Measurements from ENCODE around the gene ZC3H12C. TPM values are rescaled to one million over a fixed set of nuclear protein-coding genes. Genes with fewer than 3 reads are reported as not detected.

Gene ZC3H12C
- total and polyA plus RNA-seq, 2 of the 4 experiments (the other 2 are of a cell fraction) = 4.2 to 15.8 TPM

- Histone ChIP-seq H3K18ac (ENCODE audit: low read depth, low read length) (no peak overlapping the region), H4K20me1 (ENCODE audit: insufficient read depth, low read length) (no peaks in the 10 kb centered on the region; the same call in 1 of the 2 replicates), H3K36me3 (ENCODE audit: control insufficient read depth, insufficient read depth, low read length) (peaks cover 9% of the 10 kb centered on the region), H3K27ac (ENCODE audit: insufficient read depth, low read length) (no peak overlapping the region), H2BK5ac (ENCODE audit: low read depth, low read length, poor library complexity, severe bottlenecking) (no peak overlapping the region), H2BK20ac (ENCODE audit: low read depth, low read length) (no peak overlapping the region), H3K9ac (ENCODE audit: low read depth, low read length) (no peak overlapping the region), H3K23ac (ENCODE audit: low read depth, low read length) (no peak overlapping the region), H2BK120ac (ENCODE audit: low read depth, low read length) (no peak overlapping the region), H3K4me1 (ENCODE audit: control insufficient read depth, insufficient read depth, low read length) (peaks cover 5% of the 10 kb centered on the region), H3K9me3 (ENCODE audit: control insufficient read depth, insufficient read depth, low read length) (no peaks in the 10 kb centered on the region), H2BK15ac (ENCODE audit: low read depth, low read length) (no peak overlapping the region), H3K14ac (replicated peaks; ENCODE audit: low read depth, low read length) (no peak overlapping the region), H3K4ac (ENCODE audit: low read depth, low read length) (no peak overlapping the region), H3K27me3 (ENCODE audit: control insufficient read depth, insufficient read depth, low read length) (no peaks in the 10 kb centered on the region), H2AK5ac (ENCODE audit: low read depth, low read length) (no peak overlapping the region), H2AK9ac (replicated peaks; ENCODE audit: low read depth, low read length, poor library complexity) (no peak overlapping the region), H4K5ac (ENCODE audit: low read depth, low read length) (no peak overlapping the region), H4K91ac (ENCODE audit: insufficient read depth, low read depth, low read length) (no peak overlapping the region), H3K79me1 (ENCODE audit: low read depth in 1 of 2, low read length in 2 of 2) (peaks cover 10 to 32% of the 10 kb centered on the region in 2 experiments), H3K56ac (ENCODE audit: extremely low read depth, insufficient read depth, low read length) (no peak overlapping the region), H3K4me3 (ENCODE audit: insufficient read depth, low read depth, low read length) (no peak overlapping the region), H3K4me2 (ENCODE audit: low read depth, low read length) (no peak overlapping the region), H2AFZ (replicated peaks; ENCODE audit: low read length, poor library complexity) (no peak overlapping the region), H3K9me1 (ENCODE audit: insufficient read depth, low read length) (peaks cover 11% of the 10 kb centered on the region), H4K8ac (ENCODE audit: low read depth in 2 of 2, low read length in 2 of 2) (no peak overlapping the region)
- ATAC-seq (ENCODE audit: low read depth) (no peak), DNase-seq (no peak)
- TF ChIP-seq NFE2L2 (IDR thresholded peaks at IDR 0.05; ENCODE audit: low read depth, low read length) = peak; percentile 74
- TF ChIP-seq SMC3 (IDR thresholded peaks at IDR 0.05; ENCODE audit: low read depth, low read length) = no peak
- ChIA-PET POLR2A (ENCODE audit: unreplicated experiment) (no interaction called here), CTCF (interaction anchor here (0.5 kb wide), 1 partner anchor 13 kb away, joined by 4 read pairs; no protein-coding TSS in a partner anchor)
- dilution Hi-C loops (cut with HindIII; ENCODE audit: low sequenced_read_pairs, unreplicated experiment) = no loop called here
- WGBS, 2 experiments (ENCODE audit: extremely low coverage in 2 of 2, insufficient read length in 1 of 2) = 60% methylated on average over 1 of the region's 9 CpGs; no CpG with 5 or more reads in 1 of the 2 experiments
- in situ Hi-C loops (cut with MboI; ENCODE audit: low sequenced_read_pairs) = no loop called here
- no TSS peak for BruUV-seq (replicated peaks)
- intact Hi-C loops (cut with micrococcal nuclease) = no loop called here
Observed at GRCh38 chr11:110158317-110159200, 65.4 kb downstream of the ZC3H12C start.

All from IMR-90 (cell line).